SK-N-MC (cell line): Measurements from ENCODE around the gene FBXL17.

Experiments
- EZH2 ChIP-seq: fragments of 200-600 bp; sonication (generic); IDR thresholded peaks from one replicate; pipeline ENCODE4 v1.6.1; 2017; ENCODE audit warnings: antibody characterized with exemption
- POLR2AphosphoS5 ChIP-seq: IDR thresholded peaks from 2 replicates; pipeline ENCODE4 v1.6.1; 2012; ENCODE audit warnings: mild to moderate bottlenecking, low read depth, low read length, borderline replicate concordance

DNA sequence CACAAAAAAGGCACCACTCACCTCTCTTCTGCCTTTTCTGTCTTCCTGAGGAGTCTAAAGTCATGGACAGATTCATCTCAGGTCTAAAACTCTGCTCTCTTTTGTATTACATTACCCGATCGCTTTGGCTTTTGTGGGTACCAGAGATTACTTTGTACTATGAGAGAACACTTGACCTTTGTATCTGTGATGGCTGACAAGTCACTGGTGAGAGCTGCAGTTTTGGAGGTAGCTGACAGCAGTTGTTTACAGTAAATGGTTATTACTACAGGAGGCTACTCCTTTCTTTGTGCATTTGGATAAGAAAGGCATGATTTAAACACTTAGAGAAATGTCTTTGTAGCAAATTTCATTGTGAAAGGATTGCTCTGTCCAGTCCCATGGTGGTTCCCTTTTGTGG is 307.3 kb downstream of the FBXL17 start:
- TF ChIP-seq POLR2AphosphoS5, result no peak
- TF ChIP-seq EZH2, result no peak
